ENCODE measurements around the gene ZMAT5.

Gene ZMAT5

GRCh38 chr22:29766632-29767170 is at the start of gene ZMAT5:
Gene ZMAT5, minus strand, starts transcription at chr22:29767007. Its CDS starts 18,463 bp downstream, at chr22:29748544.
- H3K9me3 Mint-ChIP-seq = no peaks in the 10 kb centered on the region
- peak; percentile 78 to 86 for DNase-seq (ENCODE audit: low spot score in 2 of 2)
- H3K4me3 Mint-ChIP-seq = peak within 1 kb of the TSS; percentile 100
- ATAC-seq (replicated peaks; ENCODE audit: extremely low read depth, poor library complexity, severe bottlenecking) = peak; percentile 97
- peaks cover 37% of the 10 kb centered on the region for H3K4me1 Mint-ChIP-seq
- H3K27ac Mint-ChIP-seq (ENCODE audit: low read depth) = peak within 1 kb of the TSS; percentile 94
- peaks cover 21% of the 10 kb centered on the region for H3K36me3 Mint-ChIP-seq (ENCODE audit: insufficient read depth)
- no peaks in the 10 kb centered on the region for H3K27me3 Mint-ChIP-seq

- DNase-seq (ENCODE audit: low spot score in 2 of 2) (no peak), ATAC-seq (replicated peaks; ENCODE audit: extremely low read depth, poor library complexity, severe bottlenecking) (no peak)
- Mint-ChIP-seq H3K27ac (ENCODE audit: low read depth) (no peak overlapping the region), H3K4me1 (no peaks in the 10 kb centered on the region), H3K27me3 (no peaks in the 10 kb centered on the region), H3K4me3 (no peak overlapping the region), H3K9me3 (no peaks in the 10 kb centered on the region), H3K36me3 (ENCODE audit: insufficient read depth) (peaks cover 64% of the 10 kb centered on the region)
Observed at GRCh38 chr22:29816539-29816938, 49.7 kb upstream of the ZMAT5 start.

GRCh38 chr22:29816128-29816527 is 49.3 kb upstream of the ZMAT5 start:
- Mint-ChIP-seq H3K27me3 (no peaks in the 10 kb centered on the region), H3K9me3 (no peaks in the 10 kb centered on the region), H3K27ac (ENCODE audit: low read depth) (no peak overlapping the region), H3K4me1 (no peaks in the 10 kb centered on the region), H3K36me3 (ENCODE audit: insufficient read depth) (peaks cover 62% of the 10 kb centered on the region), H3K4me3 (no peak overlapping the region)
- no peak for ATAC-seq (replicated peaks; ENCODE audit: extremely low read depth, poor library complexity, severe bottlenecking)
- no peak for DNase-seq (ENCODE audit: low spot score in 2 of 2)

- Mint-ChIP-seq H3K4me1 (no peaks in the 10 kb centered on the region), H3K9me3 (no peaks in the 10 kb centered on the region), H3K36me3 (ENCODE audit: insufficient read depth) (peaks cover 59% of the 10 kb centered on the region), H3K27me3 (no peaks in the 10 kb centered on the region), H3K4me3 (no peak overlapping the region), H3K27ac (ENCODE audit: low read depth) (no peak overlapping the region)
- ATAC-seq (replicated peaks; ENCODE audit: extremely low read depth, poor library complexity, severe bottlenecking) (no peak), DNase-seq (ENCODE audit: low spot score in 2 of 2) (no peak)
Observed at GRCh38 chr22:29815580-29815979, 48.8 kb upstream of the ZMAT5 start.

GRCh38 chr22:29814003-29814402 is 47.2 kb upstream of the ZMAT5 start:
- H3K27me3 Mint-ChIP-seq = no peaks in the 10 kb centered on the region
- H3K4me3 Mint-ChIP-seq = no peak overlapping the region
- no peaks in the 10 kb centered on the region for H3K9me3 Mint-ChIP-seq
- H3K36me3 Mint-ChIP-seq (ENCODE audit: insufficient read depth) = peaks cover 57% of the 10 kb centered on the region
- no peak overlapping the region for H3K27ac Mint-ChIP-seq (ENCODE audit: low read depth)
- ATAC-seq (replicated peaks; ENCODE audit: extremely low read depth, poor library complexity, severe bottlenecking) (no peak), DNase-seq (ENCODE audit: low spot score in 2 of 2) (no peak)
- H3K4me1 Mint-ChIP-seq = no peaks in the 10 kb centered on the region

GRCh38 chr22:29813563-29813962 is 46.8 kb upstream of the ZMAT5 start:
- H3K36me3 Mint-ChIP-seq (ENCODE audit: insufficient read depth) = peaks cover 60% of the 10 kb centered on the region
- no peaks in the 10 kb centered on the region for H3K27me3 Mint-ChIP-seq
- DNase-seq (ENCODE audit: low spot score in 2 of 2) (no peak), ATAC-seq (replicated peaks; ENCODE audit: extremely low read depth, poor library complexity, severe bottlenecking) (no peak)
- H3K9me3 Mint-ChIP-seq = no peaks in the 10 kb centered on the region
- no peaks in the 10 kb centered on the region for H3K4me1 Mint-ChIP-seq
- no peak overlapping the region for H3K4me3 Mint-ChIP-seq
- H3K27ac Mint-ChIP-seq (ENCODE audit: low read depth) = no peak overlapping the region

- Mint-ChIP-seq H3K4me3 (no peak overlapping the region), H3K27ac (ENCODE audit: low read depth) (peak overlapping the region; percentile 39), H3K4me1 (no peaks in the 10 kb centered on the region), H3K36me3 (ENCODE audit: insufficient read depth) (peaks cover 61% of the 10 kb centered on the region), H3K27me3 (no peaks in the 10 kb centered on the region), H3K9me3 (no peaks in the 10 kb centered on the region)
- no peak for DNase-seq (ENCODE audit: low spot score in 2 of 2)
- ATAC-seq (replicated peaks; ENCODE audit: extremely low read depth, poor library complexity, severe bottlenecking) = no peak
Observed at GRCh38 chr22:29813126-29813525, 46.3 kb upstream of the ZMAT5 start.

- Mint-ChIP-seq H3K27ac (ENCODE audit: low read depth) (no peak overlapping the region), H3K9me3 (no peaks in the 10 kb centered on the region), H3K27me3 (no peaks in the 10 kb centered on the region), H3K4me3 (no peak overlapping the region), H3K4me1 (no peaks in the 10 kb centered on the region), H3K36me3 (ENCODE audit: insufficient read depth) (peaks cover 70% of the 10 kb centered on the region)
- ATAC-seq (replicated peaks; ENCODE audit: extremely low read depth, poor library complexity, severe bottlenecking) (no peak), DNase-seq (ENCODE audit: low spot score in 2 of 2) (no peak)
Observed at GRCh38 chr22:29811377-29811776, 44.6 kb upstream of the ZMAT5 start.

- H3K36me3 Mint-ChIP-seq (ENCODE audit: insufficient read depth) = peaks cover 72% of the 10 kb centered on the region
- no peak overlapping the region for H3K27ac Mint-ChIP-seq (ENCODE audit: low read depth)
- peaks cover 6% of the 10 kb centered on the region for H3K4me1 Mint-ChIP-seq
- H3K27me3 Mint-ChIP-seq = no peaks in the 10 kb centered on the region
- H3K4me3 Mint-ChIP-seq = no peak overlapping the region
- no peaks in the 10 kb centered on the region for H3K9me3 Mint-ChIP-seq
- ATAC-seq (replicated peaks; ENCODE audit: extremely low read depth, poor library complexity, severe bottlenecking) (no peak), DNase-seq (ENCODE audit: low spot score in 2 of 2) (no peak)
Observed at GRCh38 chr22:29810216-29810615, 43.4 kb upstream of the ZMAT5 start.

GRCh38 chr22:29806196-29806595 is 39.4 kb upstream of the ZMAT5 start:
- no peaks in the 10 kb centered on the region for H3K27me3 Mint-ChIP-seq
- H3K4me3 Mint-ChIP-seq = no peak overlapping the region
- peaks cover 53% of the 10 kb centered on the region for H3K36me3 Mint-ChIP-seq (ENCODE audit: insufficient read depth)
- H3K27ac Mint-ChIP-seq (ENCODE audit: low read depth) = peak overlapping the region; percentile 42
- peaks cover 6% of the 10 kb centered on the region for H3K4me1 Mint-ChIP-seq
- no peak for DNase-seq (ENCODE audit: low spot score in 2 of 2)
- H3K9me3 Mint-ChIP-seq = no peaks in the 10 kb centered on the region
- no peak for ATAC-seq (replicated peaks; ENCODE audit: extremely low read depth, poor library complexity, severe bottlenecking)

- DNase-seq (ENCODE audit: low spot score in 2 of 2) (no peak), ATAC-seq (replicated peaks; ENCODE audit: extremely low read depth, poor library complexity, severe bottlenecking) (no peak)
- Mint-ChIP-seq H3K27ac (ENCODE audit: low read depth) (no peak overlapping the region), H3K27me3 (no peaks in the 10 kb centered on the region), H3K9me3 (no peaks in the 10 kb centered on the region), H3K4me1 (peaks cover 6% of the 10 kb centered on the region), H3K4me3 (no peak overlapping the region), H3K36me3 (ENCODE audit: insufficient read depth) (peaks cover 59% of the 10 kb centered on the region)
Observed at GRCh38 chr22:29804985-29805384, 38.2 kb upstream of the ZMAT5 start.

- Mint-ChIP-seq H3K4me1 (peaks cover 6% of the 10 kb centered on the region), H3K27me3 (no peaks in the 10 kb centered on the region), H3K4me3 (no peak overlapping the region), H3K9me3 (no peaks in the 10 kb centered on the region), H3K36me3 (ENCODE audit: insufficient read depth) (peaks cover 54% of the 10 kb centered on the region), H3K27ac (ENCODE audit: low read depth) (no peak overlapping the region)
- DNase-seq (ENCODE audit: low spot score in 2 of 2) (no peak), ATAC-seq (replicated peaks; ENCODE audit: extremely low read depth, poor library complexity, severe bottlenecking) (no peak)
Observed at GRCh38 chr22:29803190-29803589, 36.4 kb upstream of the ZMAT5 start.

GRCh38 chr22:29801796-29802195 is 35.0 kb upstream of the ZMAT5 start:
- DNase-seq (ENCODE audit: low spot score in 2 of 2) = no peak
- Mint-ChIP-seq H3K9me3 (no peaks in the 10 kb centered on the region), H3K36me3 (ENCODE audit: insufficient read depth) (peaks cover 40% of the 10 kb centered on the region), H3K27me3 (no peaks in the 10 kb centered on the region), H3K4me3 (no peak overlapping the region), H3K4me1 (peaks cover 6% of the 10 kb centered on the region), H3K27ac (ENCODE audit: low read depth) (no peak overlapping the region)
- ATAC-seq (replicated peaks; ENCODE audit: extremely low read depth, poor library complexity, severe bottlenecking) = no peak

GRCh38 chr22:29801153-29801552 is 34.3 kb upstream of the ZMAT5 start:
- peaks cover 6% of the 10 kb centered on the region for H3K4me1 Mint-ChIP-seq
- ATAC-seq (replicated peaks; ENCODE audit: extremely low read depth, poor library complexity, severe bottlenecking) = no peak

More at GRCh38 chr22:29801153-29801552, 34.3 kb upstream of the ZMAT5 start:
- Mint-ChIP-seq H3K27me3 (no peaks in the 10 kb centered on the region), H3K27ac (ENCODE audit: low read depth) (no peak overlapping the region), H3K4me3 (no peak overlapping the region), H3K9me3 (no peaks in the 10 kb centered on the region), H3K36me3 (ENCODE audit: insufficient read depth) (peaks cover 39% of the 10 kb centered on the region)
- no peak for DNase-seq (ENCODE audit: low spot score in 2 of 2)

Measured in central memory CD8-positive, alpha-beta T cell (primary cell).